ENCODE measurements around the gene ARHGEF19.

GRCh38 chr1:16244650-16245285 lies 32.3 kb upstream of the ARHGEF19 start:
- no peak for TF ChIP-seq GATA2 (IDR thresholded peaks at IDR 0.05; ENCODE audit: low read depth, low read length)
- no peak for TF ChIP-seq GATA3 (IDR thresholded peaks at IDR 0.05; ENCODE audit: low read depth, low read length)

Measured in SH-SY5Y (cell line).